Lower lobe of right lung (tissue), 2 donors: ENCODE results near the gene HES5. TPM values are rescaled to one million over a fixed set of nuclear protein-coding genes. Genes with fewer than 3 reads are reported as not detected.

Experiments
- ATAC-seq, 2 donors: fragments of 200-7000 bp; cut with Tn5 transposase; one replicate each; pipeline ENCODE4 v1.9.1; 2020 to 2022; ENCODE audit warnings: mild to moderate bottlenecking in 2 of 2, moderate library complexity in 2 of 2
- DNase-seq: peaks from one replicate; pipeline ENCODE4 v3.0.0-alpha.2; 2020
- H3K27ac ChIP-seq: fragments of 200-600 bp; one replicate; pipeline ENCODE4 v1.8.0; 2022
- H3K27me3 ChIP-seq: fragments of 200-600 bp; one replicate; pipeline ENCODE4 v1.8.0; 2022; ENCODE audit warnings: low read depth
- H3K36me3 ChIP-seq: fragments of 200-600 bp; one replicate; pipeline ENCODE4 v1.8.0; 2022; ENCODE audit warnings: mild to moderate bottlenecking
- H3K4me1 ChIP-seq: fragments of 200-600 bp; one replicate; pipeline ENCODE4 v1.8.0; 2022
- H3K4me3 ChIP-seq: fragments of 200-600 bp; one replicate; pipeline ENCODE4 v1.8.0; 2022; ENCODE audit warnings: mild to moderate bottlenecking
- H3K9me3 ChIP-seq: fragments of 200-600 bp; one replicate; pipeline ENCODE4 v1.8.0; 2022
- CTCF ChIP-seq: fragments of 200-600 bp; IDR thresholded peaks from one replicate; pipeline ENCODE4 v1.8.0; 2022; ENCODE audit warnings: antibody characterized with exemption, mild to moderate bottlenecking
- intact Hi-C: fragments of 100-400 bp; cut with DNase I; formaldehyde crosslinking; loops from one replicate; pipeline ENCODE4 v1.11.0; 2022
- total RNA-seq: library from RNA; stranded (reverse); fragmentation: NEBNext Ultra II Directional; extraction: Animal tissue kit (Norgen Biotek cat#: 25700); gene quantifications from one replicate; pipeline ENCODE4 v1.2.1, GENCODE V29; 2021
- donor health status: DM: no; HTN: yes; CAD: no; lungs with severe emphysema.

HES5 gene
- total RNA-seq, 1 donor from 2014 or later: 1.5 TPM

DNA sequence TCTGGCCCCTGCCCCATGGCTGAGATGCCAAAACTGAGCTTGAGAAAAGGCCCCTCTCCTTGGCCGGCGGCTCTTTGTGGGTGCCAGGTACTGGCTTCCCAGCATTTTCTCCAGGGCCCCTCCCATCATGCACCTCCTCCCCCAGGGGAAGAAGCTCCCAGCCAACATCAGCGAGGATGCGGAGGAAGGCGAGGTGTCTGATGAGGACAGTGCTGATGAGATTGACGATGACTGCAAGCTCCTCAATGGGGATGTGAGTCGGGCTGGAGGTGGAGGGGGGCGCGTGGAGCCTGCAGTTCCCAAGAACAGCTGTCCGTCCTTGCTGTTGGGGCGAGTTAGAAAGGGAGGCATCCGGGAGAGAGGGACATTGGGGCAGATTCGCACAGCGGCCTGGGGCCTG, 40.4 kb downstream of the HES5 start:
- DNase-seq (no peak), ATAC-seq (no peak)
- Histone ChIP-seq H3K4me1 (no peaks in the 10 kb centered on the region), H3K4me3 (no peak overlapping the region), H3K9me3 (peaks cover 4% of the 10 kb centered on the region), H3K27ac (no peak overlapping the region), H3K27me3 (peaks cover 7% of the 10 kb centered on the region), H3K36me3 (no peaks in the 10 kb centered on the region)
- intact Hi-C loops: no loop called here
- no peak for TF ChIP-seq CTCF

DNA sequence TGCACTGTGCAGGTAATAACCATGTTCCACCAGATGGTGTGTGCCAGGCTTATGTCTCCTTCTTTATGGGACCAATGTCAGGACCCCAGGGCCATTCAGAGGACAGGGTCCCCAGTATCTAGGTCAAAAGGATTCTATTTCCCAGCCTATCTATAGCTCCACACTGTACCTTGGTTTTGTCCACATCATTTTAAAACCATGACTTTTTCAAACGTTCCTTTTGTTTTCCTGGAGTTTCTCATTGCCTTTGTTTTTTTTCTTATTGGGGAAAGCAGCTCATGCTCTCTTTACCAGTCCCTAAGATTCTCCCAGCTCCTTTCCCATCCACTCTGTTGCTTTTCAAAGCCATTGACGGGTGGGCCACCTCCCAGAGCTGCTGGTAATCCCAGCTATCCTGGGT, 41.4 kb downstream of the HES5 start:
- intact Hi-C loops: no loop called here
- H3K4me1 ChIP-seq: no peaks in the 10 kb centered on the region
- no peak overlapping the region for H3K27ac ChIP-seq
- H3K4me3 ChIP-seq: no peak overlapping the region
- DNase-seq (no peak), ATAC-seq (no peak)
- peaks cover 4% of the 10 kb centered on the region for H3K9me3 ChIP-seq
- no peaks in the 10 kb centered on the region for H3K36me3 ChIP-seq
- H3K27me3 ChIP-seq: peaks cover 7% of the 10 kb centered on the region
- TF ChIP-seq CTCF: no peak

GRCh38 chr1:2486558-2486957, 43.5 kb downstream of the HES5 start:
- DNase-seq: no peak
- Histone ChIP-seq H3K27me3 (peaks cover 7% of the 10 kb centered on the region), H3K4me1 (no peaks in the 10 kb centered on the region), H3K36me3 (no peaks in the 10 kb centered on the region), H3K9me3 (peaks cover 4% of the 10 kb centered on the region), H3K27ac (no peak overlapping the region), H3K4me3 (no peak overlapping the region)
- ATAC-seq: no peak
- intact Hi-C loops: no loop called here
- no peak for TF ChIP-seq CTCF

GRCh38 chr1:2486041-2486440, 44.0 kb downstream of the HES5 start:
- intact Hi-C loops: no loop called here
- Histone ChIP-seq H3K27ac (no peak overlapping the region), H3K36me3 (no peaks in the 10 kb centered on the region), H3K4me3 (no peak overlapping the region), H3K27me3 (peaks cover 5% of the 10 kb centered on the region), H3K9me3 (peaks cover 4% of the 10 kb centered on the region), H3K4me1 (no peaks in the 10 kb centered on the region)
- DNase-seq: no peak
- no peak for TF ChIP-seq CTCF
- no peak for ATAC-seq

DNA sequence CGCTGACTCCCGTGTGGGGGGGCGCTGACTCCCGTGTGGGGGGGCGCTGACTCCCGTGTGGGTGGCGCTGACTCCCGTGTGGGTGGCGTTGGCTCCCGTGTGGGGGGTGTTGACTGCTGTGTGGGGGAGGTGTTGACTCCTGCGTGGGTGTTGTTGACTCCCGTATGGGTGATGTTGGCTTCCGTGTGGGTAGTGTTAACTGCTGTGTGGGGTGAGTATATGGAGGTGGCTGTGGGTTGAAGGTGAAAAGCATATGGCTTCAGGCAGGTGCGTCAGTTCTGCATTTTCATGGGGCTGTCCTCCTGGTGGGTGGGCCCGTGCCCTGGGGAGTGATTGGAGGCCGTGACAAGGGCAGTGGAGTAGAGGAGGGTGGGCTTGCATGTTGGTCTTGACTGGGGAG, 46.1 kb downstream of the HES5 start:
- intact Hi-C loops: no loop called here
- Histone ChIP-seq H3K9me3 (peaks cover 4% of the 10 kb centered on the region), H3K4me1 (no peaks in the 10 kb centered on the region), H3K4me3 (no peak overlapping the region), H3K27me3 (no peaks in the 10 kb centered on the region), H3K27ac (no peak overlapping the region), H3K36me3 (no peaks in the 10 kb centered on the region)
- TF ChIP-seq CTCF: no peak
- DNase-seq: no peak
- no peak for ATAC-seq

GRCh38 chr1:2483026-2483425, 47.0 kb downstream of the HES5 start:
- intact Hi-C loops: no loop called here
- H3K4me3 ChIP-seq: no peak overlapping the region
- ATAC-seq: no peak

More at GRCh38 chr1:2483026-2483425, 47.0 kb downstream of the HES5 start:
- Histone ChIP-seq H3K36me3 (no peaks in the 10 kb centered on the region), H3K27me3 (no peaks in the 10 kb centered on the region), H3K9me3 (no peaks in the 10 kb centered on the region), H3K4me1 (no peaks in the 10 kb centered on the region), H3K27ac (no peak overlapping the region)
- no peak for DNase-seq
- TF ChIP-seq CTCF: no peak
